ENCODE results near the gene TFPI2.

Gene TFPI2

GRCh38 chr7:93910076-93910994 is 19.8 kb upstream of the TFPI2 start:
- DNase-seq (ENCODE audit: low spot score), result no peak

DNA sequence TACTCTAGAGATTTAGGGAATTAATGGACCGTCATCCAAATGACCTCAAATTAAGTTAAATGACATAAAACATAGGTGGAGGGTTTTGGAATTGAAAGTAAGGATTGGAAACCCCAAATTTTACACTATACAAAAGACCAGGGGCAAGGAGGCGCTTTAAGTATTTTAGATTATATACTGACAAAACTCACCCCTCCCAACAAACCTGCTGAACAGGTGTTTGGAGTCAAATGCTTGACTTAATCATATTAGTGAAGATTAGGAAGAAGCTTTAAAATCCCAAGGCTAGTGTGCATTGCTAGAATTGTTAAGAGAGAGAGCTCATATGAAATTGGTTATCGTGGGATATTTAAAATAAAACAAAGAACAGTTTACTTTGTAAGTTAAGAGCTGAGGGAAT is 15.7 kb upstream of the TFPI2 start, which contains the start of gene GNGT1:
TSS of gene GNGT1 (plus strand) at position 301 of the 400 bp plus-strand sequence. CDS start 180 bp downstream, outside the sequence.
- no peak for DNase-seq (ENCODE audit: low spot score)

- DNase-seq (ENCODE audit: low spot score), result no peak
Measured at GRCh38 chr7:93902777-93903423, 12.3 kb upstream of the TFPI2 start.

DNA sequence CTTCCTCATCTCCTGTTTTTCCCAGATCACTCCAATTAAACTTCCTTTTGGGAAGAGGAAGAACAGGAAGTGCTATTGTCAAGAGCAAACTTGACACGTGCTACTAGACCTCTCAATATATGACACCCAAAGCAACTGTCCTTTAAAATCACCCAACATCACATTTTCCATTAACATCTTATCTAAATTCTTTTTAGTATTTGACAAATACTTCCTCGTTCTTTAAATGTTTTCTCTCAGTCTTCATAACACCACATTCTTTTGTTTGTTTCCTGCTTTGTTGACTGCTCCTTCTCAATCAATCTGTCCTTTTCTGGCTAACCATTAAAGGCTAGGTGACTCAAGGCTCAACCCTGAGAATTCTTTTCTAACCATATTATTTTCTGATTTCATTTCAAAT is 7.1 kb upstream of the TFPI2 start:
- no peak for DNase-seq (ENCODE audit: low spot score)

DNA sequence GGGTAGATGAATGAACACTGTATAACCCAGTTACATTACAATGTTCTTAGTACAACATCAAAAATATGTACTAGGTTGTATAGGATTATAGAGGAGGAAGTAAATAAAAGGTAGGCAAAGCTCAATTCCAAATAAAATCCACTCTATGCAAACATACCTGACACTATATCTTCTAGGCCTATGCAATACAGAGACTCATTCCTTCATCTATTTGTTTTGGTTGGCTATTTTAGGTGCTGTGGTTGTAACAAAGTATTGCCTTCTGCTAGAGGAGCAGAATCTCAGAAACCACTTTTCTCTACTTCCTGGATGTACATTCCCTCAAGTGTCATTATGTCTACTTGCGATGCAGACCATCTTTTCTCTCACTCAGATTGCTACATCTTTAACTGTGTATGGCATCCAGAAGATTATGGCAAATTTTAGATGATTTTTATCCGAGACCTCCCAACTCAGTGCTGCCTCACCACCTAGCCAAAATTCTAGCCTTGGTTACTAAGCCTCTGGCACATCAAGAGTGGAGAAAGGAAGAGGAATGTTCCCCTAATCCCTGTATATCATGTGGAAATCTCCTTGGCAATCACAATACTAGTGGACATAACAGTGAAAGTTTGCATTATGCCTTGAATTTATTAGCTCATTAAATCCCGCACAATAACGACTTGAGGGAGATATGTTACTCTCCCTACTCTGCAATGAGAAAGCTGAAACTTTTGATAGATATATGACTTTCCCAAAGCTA is 5.5 kb upstream of the TFPI2 start:
- no peak for DNase-seq (ENCODE audit: low spot score)

DNA sequence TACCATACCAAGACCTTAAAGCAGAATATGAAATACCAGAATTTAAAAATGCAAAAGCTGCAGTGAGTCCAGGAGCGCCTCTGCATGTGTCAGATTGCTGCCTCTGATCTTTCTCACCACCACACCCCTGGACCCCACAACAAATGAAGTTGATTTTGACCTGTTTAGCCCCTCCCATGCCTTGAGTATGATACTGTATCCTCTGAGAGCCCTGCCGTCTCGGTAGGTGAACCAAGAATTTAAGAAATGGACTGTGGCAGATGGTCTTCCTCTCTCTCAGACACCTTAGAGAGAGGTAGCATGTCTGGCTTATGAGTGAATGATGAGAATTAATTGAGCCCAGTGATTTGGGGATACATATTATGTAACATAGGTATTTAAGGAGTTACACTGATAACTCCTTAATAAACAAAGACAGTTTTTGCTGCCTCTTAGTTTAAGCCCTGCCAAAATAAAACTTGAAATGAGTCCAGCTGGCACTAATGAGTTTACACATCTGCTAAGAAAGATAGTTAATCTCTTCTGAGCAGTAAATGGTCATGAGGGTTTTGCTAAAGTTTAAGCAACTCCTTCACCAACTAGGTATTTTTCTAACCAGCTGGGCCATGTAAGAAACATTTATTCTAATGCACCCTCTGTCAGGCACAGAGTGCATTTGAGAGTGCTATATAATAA is 4.5 kb upstream of the TFPI2 start:
- DNase-seq (ENCODE audit: low spot score), result no peak

GRCh38 chr7:93894426-93894825 is 3.9 kb upstream of the TFPI2 start:
- DNase-seq (ENCODE audit: low spot score), result no peak

- DNase-seq (ENCODE audit: low spot score), result peak; percentile 66
Measured at GRCh38 chr7:93890041-93890463, 501 bp downstream of the TFPI2 start.

DNA sequence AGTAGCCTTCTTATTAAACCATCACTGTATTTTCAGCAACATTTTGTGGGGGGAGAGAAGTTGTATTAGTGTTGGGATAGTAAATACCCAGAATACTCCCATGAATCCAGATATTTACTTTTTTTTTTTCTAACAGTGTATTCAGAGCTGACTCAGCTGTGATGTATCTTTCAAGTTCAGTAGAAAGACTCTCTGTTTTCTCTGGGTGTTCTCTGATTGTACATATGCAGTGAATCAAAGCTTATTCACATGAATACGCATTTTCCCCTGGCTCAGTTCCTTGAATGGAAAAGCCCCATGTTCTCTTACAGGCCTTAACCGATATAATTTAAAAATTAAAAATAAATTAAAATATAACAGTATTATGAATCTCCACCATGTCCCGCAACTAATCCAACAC is 1.3 kb downstream of the TFPI2 start:
- DNase-seq (ENCODE audit: low spot score), result no peak

DNA sequence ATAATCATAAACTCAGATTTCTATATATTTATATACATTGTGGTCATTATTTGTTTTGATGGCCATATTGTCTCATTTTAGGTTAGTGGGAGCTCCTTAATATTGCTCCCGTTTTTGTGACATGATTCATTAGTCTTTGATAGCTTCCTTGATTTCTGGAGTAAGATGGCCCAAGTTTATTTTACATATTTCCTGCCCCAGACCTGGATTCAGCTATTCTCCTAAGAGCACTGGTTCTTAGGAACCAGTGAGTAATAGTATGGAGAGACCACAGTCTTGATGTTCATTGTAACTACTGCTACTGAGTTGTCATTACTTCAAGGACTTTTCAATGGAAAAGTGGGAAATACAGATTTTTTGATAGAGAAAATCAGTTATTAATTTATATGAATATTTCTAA is 6.0 kb downstream of the TFPI2 start:
- no peak for DNase-seq (ENCODE audit: low spot score)

DNA sequence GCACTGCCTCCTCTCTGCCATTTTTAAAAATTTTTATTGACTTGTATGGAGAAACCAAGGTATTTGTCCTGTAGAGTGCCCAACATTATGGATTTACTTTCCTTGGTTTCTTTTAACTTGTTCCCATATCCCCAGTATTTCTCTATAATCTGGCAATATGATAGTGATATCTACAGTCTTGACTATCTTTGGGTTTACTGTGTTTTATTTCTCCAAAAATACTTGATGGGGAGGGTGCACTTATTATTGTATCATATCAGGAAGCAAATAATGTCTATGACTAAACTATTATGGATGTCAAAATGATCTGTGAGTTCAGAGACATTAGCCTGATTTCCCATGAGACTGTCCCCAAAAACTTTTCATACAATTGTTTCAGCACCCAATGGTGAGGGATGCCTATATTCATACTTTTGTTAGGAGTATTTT is 6.6 kb downstream of the TFPI2 start:
- no peak for DNase-seq (ENCODE audit: low spot score)

- no peak for DNase-seq (ENCODE audit: low spot score)
Measured at GRCh38 chr7:93883078-93883916, 7.3 kb downstream of the TFPI2 start.

DNA sequence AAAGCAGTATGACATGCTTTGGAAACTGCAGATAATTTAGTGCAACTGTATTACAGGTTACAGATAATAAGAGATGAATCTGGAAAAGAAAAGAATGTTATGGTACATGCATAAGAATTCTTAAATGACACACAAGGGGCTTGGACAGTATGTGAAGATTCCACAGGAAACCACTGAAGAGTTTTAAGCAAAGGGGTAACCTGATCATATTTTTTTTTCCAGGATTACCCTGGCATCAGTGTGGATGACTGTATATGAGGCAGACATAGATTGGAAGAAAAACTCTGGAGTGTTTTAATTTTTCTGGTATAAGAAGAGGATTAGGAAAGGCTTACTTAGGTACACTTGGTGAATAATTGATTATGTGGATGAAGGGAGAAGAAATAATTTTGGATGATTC is 8.1 kb downstream of the TFPI2 start:
- DNase-seq (ENCODE audit: low spot score), result no peak

- DNase-seq (ENCODE audit: low spot score), result no peak
Measured at GRCh38 chr7:93879356-93879755, 11.2 kb downstream of the TFPI2 start.

GRCh38 chr7:93877742-93878141 is 12.8 kb downstream of the TFPI2 start:
- no peak for DNase-seq (ENCODE audit: low spot score)

- DNase-seq (ENCODE audit: low spot score), result no peak
Measured at GRCh38 chr7:93873998-93874574, 16.5 kb downstream of the TFPI2 start.

GRCh38 chr7:93866886-93867285 is 23.7 kb downstream of the TFPI2 start:
- no peak for DNase-seq (ENCODE audit: low spot score)

DNA sequence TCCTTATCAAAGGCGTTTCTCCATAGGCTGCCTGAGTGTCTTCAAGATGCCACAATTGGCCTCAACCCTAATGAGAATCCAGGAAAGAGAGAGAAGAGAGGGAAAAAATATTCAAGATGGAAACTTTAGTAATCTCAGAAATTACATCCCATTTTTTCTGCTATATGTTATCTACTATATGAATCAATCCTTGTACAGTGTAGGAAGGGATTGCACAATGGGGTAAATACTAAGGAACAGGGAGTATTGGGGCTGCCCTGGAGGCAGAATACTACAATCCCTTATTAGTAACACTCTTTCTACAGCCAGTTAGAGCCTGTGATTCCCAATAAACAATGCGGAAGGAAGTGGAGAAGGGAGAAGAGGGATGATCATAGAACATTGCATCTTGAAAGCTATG is 27.9 kb downstream of the TFPI2 start:
- DNase-seq (ENCODE audit: low spot score), result no peak

DNA sequence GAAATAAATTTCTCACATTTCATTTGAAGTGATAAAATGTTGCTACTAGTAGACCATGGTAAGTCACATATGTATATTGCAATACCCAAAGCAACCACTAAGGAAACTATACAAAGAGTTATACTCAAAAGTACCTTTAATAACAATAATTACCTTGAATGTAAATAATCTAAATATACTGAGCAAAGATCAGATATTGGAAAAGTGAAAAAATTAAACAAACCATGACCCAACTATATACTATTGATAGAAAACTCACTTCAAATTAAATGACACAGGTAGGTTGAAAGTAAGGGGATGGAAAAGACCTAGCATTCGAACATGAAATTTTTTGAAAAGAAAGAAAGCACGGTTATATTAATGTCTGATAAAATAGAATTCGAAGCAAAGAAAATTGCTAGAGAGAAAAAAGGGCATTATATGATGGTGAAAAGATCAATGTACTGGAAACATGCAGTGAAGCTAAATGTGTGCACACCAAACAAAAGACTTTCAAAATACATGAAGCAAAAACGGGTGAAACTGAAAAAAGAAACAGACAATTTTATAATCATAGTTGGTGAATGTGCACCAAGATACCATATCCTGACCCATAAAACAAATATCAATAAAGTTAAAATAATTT is 29.1 kb downstream of the TFPI2 start:
- no peak for DNase-seq (ENCODE audit: low spot score)

DNA sequence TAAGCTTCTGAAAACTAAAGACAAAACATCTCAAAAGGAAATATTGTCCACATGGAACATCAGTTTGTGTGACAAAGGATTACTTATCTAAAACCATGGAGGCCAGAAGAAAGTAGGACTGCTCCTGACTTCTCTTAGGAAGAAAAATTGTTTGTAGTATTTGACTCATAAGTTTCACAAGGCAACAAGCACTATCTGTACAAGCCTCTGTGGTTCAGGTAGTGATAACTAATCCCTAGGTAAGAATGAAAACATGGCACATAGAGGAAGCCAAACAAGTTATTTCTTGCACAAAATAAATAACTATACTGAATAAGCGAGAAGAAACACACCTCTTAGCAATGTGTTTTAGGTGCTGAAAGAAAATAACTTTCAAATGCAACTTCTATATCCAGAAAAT is 30.3 kb downstream of the TFPI2 start:
- DNase-seq (ENCODE audit: low spot score), result no peak
